ENCODE measurements around the gene GRID1. TPM values are rescaled to one million over a fixed set of nuclear protein-coding genes. Genes with fewer than 3 reads are reported as not detected.

The GRID1 gene
- polyA plus RNA-seq, 1 of the 3 experiments (the other 2 are of a cell fraction) = 0.13 TPM

DNA sequence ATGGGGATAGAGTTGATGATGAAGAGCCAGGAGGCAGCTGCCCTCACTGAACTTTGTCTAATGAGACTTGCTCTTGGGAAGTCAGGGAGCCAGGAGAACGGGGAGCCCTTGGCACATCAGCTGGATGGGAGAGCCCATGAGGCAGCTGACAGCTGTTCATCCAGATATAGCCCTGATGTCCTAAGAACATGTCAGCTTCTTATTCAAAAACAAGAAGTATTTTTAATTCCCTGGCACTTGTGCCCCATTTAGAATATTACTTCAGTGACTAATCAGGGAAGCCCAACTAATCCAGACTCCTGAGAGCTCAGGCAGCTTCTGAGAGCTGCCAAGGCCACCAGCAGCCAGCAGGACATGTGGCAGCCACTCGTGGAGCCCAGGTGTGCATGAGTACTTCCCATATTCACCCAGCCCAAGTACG is 363.4 kb downstream of the GRID1 start (continued):
- TF ChIP-seq RFX5 (IDR thresholded peaks at IDR 0.05; ENCODE audit: low read length) (no peak), ZBTB33 (IDR thresholded peaks at IDR 0.05; ENCODE audit: borderline replicate concordance, low read depth) (no peak), JUND (IDR thresholded peaks at IDR 0.05) (no peak), GABPA (IDR thresholded peaks at IDR 0.05; ENCODE audit: low read depth) (no peak), YY1 (IDR thresholded peaks at IDR 0.05; ENCODE audit: low read depth) (no peak), TAF1 (IDR thresholded peaks at IDR 0.05; ENCODE audit: borderline replicate concordance, low read depth, low read length) (no peak), EP300 (IDR thresholded peaks at IDR 0.05; ENCODE audit: borderline replicate concordance in 1 of 2, low read depth in 1 of 2, low read length in 1 of 2) (no peak), SMC3 (IDR thresholded peaks at IDR 0.05; ENCODE audit: low read depth, low read length) (no peak), NRF1 (IDR thresholded peaks at IDR 0.05; ENCODE audit: low read depth, low read length) (no peak)
- TF ChIP-seq, protein P1, sequence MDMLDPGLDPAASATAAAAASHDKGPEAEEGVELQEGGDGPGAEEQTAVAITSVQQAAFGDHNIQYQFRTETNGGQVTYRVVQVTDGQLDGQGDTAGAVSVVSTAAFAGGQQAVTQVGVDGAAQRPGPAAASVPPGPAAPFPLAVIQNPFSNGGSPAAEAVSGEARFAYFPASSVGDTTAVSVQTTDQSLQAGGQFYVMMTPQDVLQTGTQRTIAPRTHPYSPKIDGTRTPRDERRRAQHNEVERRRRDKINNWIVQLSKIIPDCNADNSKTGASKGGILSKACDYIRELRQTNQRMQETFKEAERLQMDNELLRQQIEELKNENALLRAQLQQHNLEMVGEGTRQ (IDR thresholded peaks at IDR 0.05; ENCODE audit: borderline replicate concordance, low read depth, low read length) = no peak
- TF ChIP-seq, protein P2, sequence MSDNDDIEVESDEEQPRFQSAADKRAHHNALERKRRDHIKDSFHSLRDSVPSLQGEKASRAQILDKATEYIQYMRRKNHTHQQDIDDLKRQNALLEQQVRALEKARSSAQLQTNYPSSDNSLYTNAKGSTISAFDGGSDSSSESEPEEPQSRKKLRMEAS (IDR thresholded peaks at IDR 0.05; ENCODE audit: low read depth) = no peak

DNA sequence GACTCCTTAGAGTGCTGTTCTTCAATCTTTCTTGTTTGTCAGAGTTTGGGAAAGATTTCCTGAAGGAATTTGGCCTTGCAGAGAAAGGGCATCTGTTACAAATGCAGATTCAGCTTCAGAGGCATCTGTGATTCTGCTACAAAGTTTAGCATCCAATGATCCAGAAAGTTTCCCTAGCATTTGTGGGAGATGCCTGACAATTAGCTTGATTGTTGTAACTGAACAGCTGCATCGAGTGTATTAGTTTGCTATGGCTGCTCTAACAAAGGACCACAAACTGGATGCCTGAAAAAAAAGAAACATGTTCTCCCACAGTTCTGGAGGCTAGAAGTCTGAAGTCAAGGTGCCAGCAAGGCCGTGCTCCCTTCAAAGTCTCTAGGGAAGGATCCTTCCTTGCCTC is 365.1 kb downstream of the GRID1 start:
- no peak overlapping the region for H3K4me3 ChIP-seq (ENCODE audit: low read depth in 2 of 2, low read length in 1 of 2)
- no peaks in the 10 kb centered on the region for H3K4me1 ChIP-seq (ENCODE audit: control insufficient read depth in 1 of 2, insufficient read depth in 2 of 2, low read depth in 1 of 2, low read length in 1 of 2)
- no peaks in the 10 kb centered on the region for H3K9me3 ChIP-seq
- H3K4me2 ChIP-seq = no peak overlapping the region
- no peaks in the 10 kb centered on the region for H3F3A ChIP-seq (replicated peaks; ENCODE audit: insufficient read depth)
- no peaks in the 10 kb centered on the region for H3K9me2 ChIP-seq
- ChIA-PET POLR2A (no interaction called here), CTCF (interaction anchor here (0.9 kb wide), 1 partner anchor 12 kb away, joined by 3 read pairs; no protein-coding TSS in a partner anchor)
- 5% methylated on average over 2 of the region's 2 CpGs for WGBS (ENCODE audit: low lambda C conversion rate)
- DNase-seq = no peak
- no peaks in the 10 kb centered on the region for H3K27me3 ChIP-seq (ENCODE audit: insufficient read depth)
- no peak overlapping the region for H3K27ac ChIP-seq (ENCODE audit: low read depth in 2 of 2, low read length in 1 of 2)
- H3K9ac ChIP-seq = no peak overlapping the region
- H3K79me2 ChIP-seq (ENCODE audit: insufficient read depth) = no peaks in the 10 kb centered on the region
- H2AFZ ChIP-seq (ENCODE audit: low read depth) = no peak overlapping the region
- H3K36me3 ChIP-seq (replicated peaks in 1 of 2; ENCODE audit: control insufficient read depth in 1 of 2, insufficient read depth in 2 of 2, low read length in 1 of 2) = no peaks in the 10 kb centered on the region
- no peaks in the 10 kb centered on the region for H4K20me1 ChIP-seq (ENCODE audit: insufficient read depth)
- TF ChIP-seq FOXM1 (IDR thresholded peaks at IDR 0.05; ENCODE audit: low read depth) (no peak), REST (IDR thresholded peaks at IDR 0.05; ENCODE audit: low read depth, low read length) (no peak), IRF3 (IDR thresholded peaks at IDR 0.05; ENCODE audit: low read depth, low read length) (no peak), GABPA (IDR thresholded peaks at IDR 0.05; ENCODE audit: low read depth) (no peak), PBX3 (IDR thresholded peaks at IDR 0.05) (no peak), EZH2phosphoT487 (IDR thresholded peaks at IDR 0.05; ENCODE audit: borderline replicate concordance, low read depth) (no peak), ELF1 (IDR thresholded peaks at IDR 0.05) (no peak), FOSL2 (IDR thresholded peaks at IDR 0.05; ENCODE audit: borderline replicate concordance, low read depth) (no peak), MXI1 (IDR thresholded peaks at IDR 0.05; ENCODE audit: low read depth, low read length) (no peak)
- TF ChIP-seq, protein P3, sequence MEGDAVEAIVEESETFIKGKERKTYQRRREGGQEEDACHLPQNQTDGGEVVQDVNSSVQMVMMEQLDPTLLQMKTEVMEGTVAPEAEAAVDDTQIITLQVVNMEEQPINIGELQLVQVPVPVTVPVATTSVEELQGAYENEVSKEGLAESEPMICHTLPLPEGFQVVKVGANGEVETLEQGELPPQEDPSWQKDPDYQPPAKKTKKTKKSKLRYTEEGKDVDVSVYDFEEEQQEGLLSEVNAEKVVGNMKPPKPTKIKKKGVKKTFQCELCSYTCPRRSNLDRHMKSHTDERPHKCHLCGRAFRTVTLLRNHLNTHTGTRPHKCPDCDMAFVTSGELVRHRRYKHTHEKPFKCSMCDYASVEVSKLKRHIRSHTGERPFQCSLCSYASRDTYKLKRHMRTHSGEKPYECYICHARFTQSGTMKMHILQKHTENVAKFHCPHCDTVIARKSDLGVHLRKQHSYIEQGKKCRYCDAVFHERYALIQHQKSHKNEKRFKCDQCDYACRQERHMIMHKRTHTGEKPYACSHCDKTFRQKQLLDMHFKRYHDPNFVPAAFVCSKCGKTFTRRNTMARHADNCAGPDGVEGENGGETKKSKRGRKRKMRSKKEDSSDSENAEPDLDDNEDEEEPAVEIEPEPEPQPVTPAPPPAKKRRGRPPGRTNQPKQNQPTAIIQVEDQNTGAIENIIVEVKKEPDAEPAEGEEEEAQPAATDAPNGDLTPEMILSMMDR (IDR thresholded peaks at IDR 0.05) = no peak
